CD4-positive, alpha-beta T cell (primary cell): ENCODE data around the gene STRN4. TPM values are rescaled to one million over a fixed set of nuclear protein-coding genes. Genes with fewer than 3 reads are reported as not detected.

Source experiments
- ATAC-seq: fragments of 200-7000 bp; cut with Tn5 transposase; one replicate; pipeline ENCODE4 v1.10.0; 2022; ENCODE audit warnings: mild to moderate bottlenecking; ENCODE audit not compliant: poor library complexity
- CTCF ChIA-PET: fragments of 350-600 bp; sonication (Branson Sonifier 250); formaldehyde crosslinking; loops from one replicate; lab custom pipeline; 2021; ENCODE audit warnings: antibody characterized with exemption, inconsistent platforms; lab: Charles Lee
- POLR2A ChIA-PET: fragments of 350-600 bp; sonication (Branson Sonifier 250); formaldehyde crosslinking; loops from one replicate; lab custom pipeline; 2021; ENCODE audit warnings: antibody characterized with exemption, inconsistent platforms; lab: Charles Lee
- DNase-seq, 14 experiments: peaks; one replicate each; pipeline ENCODE4 v3.0.0-alpha.2; 2013 to 2020; ENCODE audit warnings: mixed read lengths in 2 of 14
- H3K27ac ChIP-seq, 2 donors: one replicate each; pipeline versions ENCODE4 v1.5.1 to v1.7.0; 2013; ENCODE audit warnings: low read length in 2 of 2, low read depth in 1 of 2, mild to moderate bottlenecking in 1 of 2
- H3K27me3 ChIP-seq, 2 experiments: 1 replicate in 1 of 2; 2 replicates in 1 of 2; pipeline versions ENCODE4 v1.6.1 to v1.7.0; 2013; ENCODE audit warnings: low read length in 2 of 2, control low read depth in 1 of 2, mild to moderate bottlenecking in 1 of 2, moderate library complexity in 1 of 2; ENCODE audit not compliant: insufficient read depth in 2 of 2, control insufficient read depth in 1 of 2
- H3K36me3 ChIP-seq: one replicate; pipeline ENCODE4 v1.6.1; 2013; ENCODE audit warnings: low read length, control low read depth; ENCODE audit not compliant: insufficient read depth
- H3K4me1 ChIP-seq: one replicate; pipeline ENCODE4 v1.6.1; 2013; ENCODE audit warnings: low read length, control low read depth; ENCODE audit not compliant: insufficient read depth
- H3K4me3 ChIP-seq: one replicate; pipeline ENCODE4 v1.5.1; 2013; ENCODE audit warnings: mild to moderate bottlenecking, low read length, moderate library complexity
- H3K9me3 ChIP-seq, 2 experiments: 1 replicate in 1 of 2; 2 replicates in 1 of 2; pipeline versions ENCODE4 v1.6.1 to v1.7.0; 2013; ENCODE audit warnings: low read length in 2 of 2, mild to moderate bottlenecking in 2 of 2, control low read depth in 1 of 2, moderate library complexity in 1 of 2; ENCODE audit not compliant: control insufficient read depth in 1 of 2, insufficient read depth in 1 of 2
- H3K27ac Mint-ChIP-seq: one replicate; pipeline ENCODE4 v1.8.0; 2020; ENCODE audit warnings: mixed read lengths
- H3K27me3 Mint-ChIP-seq: one replicate; pipeline ENCODE4 v1.8.0; 2021; ENCODE audit warnings: mixed read lengths
- H3K36me3 Mint-ChIP-seq: one replicate; pipeline ENCODE4 v1.8.0; 2021; ENCODE audit warnings: low read depth, mixed read lengths
- H3K4me1 Mint-ChIP-seq: one replicate; pipeline ENCODE4 v1.8.0; 2021; ENCODE audit warnings: low read depth, mixed read lengths
- H3K4me3 Mint-ChIP-seq: one replicate; pipeline ENCODE4 v1.8.0; 2020; ENCODE audit warnings: mild to moderate bottlenecking, mixed read lengths
- H3K9me3 Mint-ChIP-seq: one replicate; pipeline ENCODE4 v1.8.0; 2020; ENCODE audit warnings: mixed read lengths
- CTCF ChIP-seq: fragments of 200-600 bp; IDR thresholded peaks from one replicate; pipeline ENCODE4 v1.8.0; 2022; ENCODE audit warnings: antibody characterized with exemption, mild to moderate bottlenecking
- intact Hi-C, 2 experiments: fragments of 100-400 bp; cut with DNase I in 1 of 2; cut with micrococcal nuclease in 1 of 2; formaldehyde crosslinking; loops; one replicate each; pipeline versions ENCODE4 v1.15.1 to v1.9.0; 2023 to 2025; cut with DNase I, micrococcal nuclease
- total RNA-seq, 174 experiments: library from RNA in 2 of 174; stranded (reverse) in 2 of 174; gene quantifications; one replicate each; pipeline ENCODE4 v1.2.3 and lab custom pipeline; 2021 to 2026

Gene STRN4
- total RNA-seq, 2 experiments from 2014 or later, result 90.0 to 94.0 TPM

GRCh38 chr19:46730187-46730586 lies 16.1 kb downstream of the STRN4 start:
- H3K36me3 Mint-ChIP-seq, result peaks cover 78% of the 10 kb centered on the region
- no peak for DNase-seq
- no peak for TF ChIP-seq CTCF
- H3K27ac ChIP-seq, result no peak overlapping the region
- H3K9me3 ChIP-seq, result no peaks in the 10 kb centered on the region
- ChIA-PET POLR2A (interaction anchor here (1.8 to 2.0 kb wide), 2 partner anchors 16 to 24 kb away, joined by 5 read pairs; no protein-coding TSS in a partner anchor), CTCF (interaction anchor here (1.9 to 3.5 kb wide), 2 partner anchors 27 to 39 kb away, joined by 4 to 45 read pairs; no protein-coding TSS in a partner anchor)
- H3K9me3 Mint-ChIP-seq, result no peaks in the 10 kb centered on the region
- H3K4me1 ChIP-seq, result peaks cover 11% of the 10 kb centered on the region
- intact Hi-C loops, result no loop called here
- peaks cover 8% of the 10 kb centered on the region for H3K4me1 Mint-ChIP-seq
- H3K4me3 ChIP-seq, result no peak overlapping the region
- H3K27me3 Mint-ChIP-seq, result no peaks in the 10 kb centered on the region
- H3K27ac Mint-ChIP-seq, result no peak overlapping the region
- H3K27me3 ChIP-seq, result no peaks in the 10 kb centered on the region
- ATAC-seq, result no peak
- no peak overlapping the region for H3K4me3 Mint-ChIP-seq
- peaks cover 91% of the 10 kb centered on the region for H3K36me3 ChIP-seq

GRCh38 chr19:46729696-46730095 lies 16.6 kb downstream of the STRN4 start:
- Mint-ChIP-seq H3K4me3 (no peak overlapping the region), H3K36me3 (peaks cover 80% of the 10 kb centered on the region), H3K4me1 (peaks cover 8% of the 10 kb centered on the region), H3K9me3 (no peaks in the 10 kb centered on the region), H3K27me3 (no peaks in the 10 kb centered on the region), H3K27ac (no peak overlapping the region)
- DNase-seq, result no peak
- intact Hi-C loops, result loop anchor here in 1 of 2 experiments (2.0 kb wide), 1 partner anchor 201 kb away; no protein-coding TSS in a partner anchor
- H3K4me1 ChIP-seq, result peaks cover 11% of the 10 kb centered on the region
- no peak overlapping the region for H3K4me3 ChIP-seq
- no peaks in the 10 kb centered on the region for H3K9me3 ChIP-seq
- ChIA-PET CTCF (interaction anchor here (1.5 to 3.5 kb wide), 6 partner anchors 15 to 200 kb away, joined by 4 to 45 read pairs (median 8); no protein-coding TSS in a partner anchor), POLR2A (interaction anchor here (0.6 to 2.0 kb wide), 6 partner anchors 15 to 117 kb away, joined by 3 to 23 read pairs (median 5); no protein-coding TSS in a partner anchor)
- no peak overlapping the region for H3K27ac ChIP-seq
- no peaks in the 10 kb centered on the region for H3K27me3 ChIP-seq
- ATAC-seq, result no peak
- no peak for TF ChIP-seq CTCF
- H3K36me3 ChIP-seq, result peaks cover 96% of the 10 kb centered on the region

- H3K36me3 Mint-ChIP-seq, result peaks cover 80% of the 10 kb centered on the region
Observed at GRCh38 chr19:46728693-46729339, 17.4 kb downstream of the STRN4 start.

More at GRCh38 chr19:46728693-46729339, 17.4 kb downstream of the STRN4 start:
- Histone ChIP-seq H3K4me3 (no peak overlapping the region), H3K4me1 (peaks cover 11% of the 10 kb centered on the region), H3K9me3 (no peaks in the 10 kb centered on the region), H3K27ac (no peak overlapping the region), H3K36me3 (peaks cover 95% of the 10 kb centered on the region), H3K27me3 (no peaks in the 10 kb centered on the region)
- H3K27ac Mint-ChIP-seq, result no peak overlapping the region
- ChIA-PET CTCF (interaction anchor here (0.7 to 3.5 kb wide), 12 partner anchors 11 to 199 kb away, joined by 3 to 45 read pairs (median 6); no protein-coding TSS in a partner anchor), POLR2A (interaction anchor here (0.6 to 2.0 kb wide), 7 partner anchors 11 to 116 kb away, joined by 4 to 23 read pairs (median 4); partner anchors contain the start of gene PRKD2)
- H3K4me1 Mint-ChIP-seq, result peaks cover 8% of the 10 kb centered on the region
- peak; percentile 89 for ATAC-seq
- H3K9me3 Mint-ChIP-seq, result no peaks in the 10 kb centered on the region
- TF ChIP-seq CTCF, result peak; percentile 89
- peak; percentile 69 to 90 (median 82) for DNase-seq
- intact Hi-C loops, result loop anchor here (1.0 to 2.0 kb wide), 3 partner anchors 25 to 200 kb away; no protein-coding TSS in a partner anchor
- no peaks in the 10 kb centered on the region for H3K27me3 Mint-ChIP-seq
- no peak overlapping the region for H3K4me3 Mint-ChIP-seq
